ENCODE data around the gene HSD3B7.

DNA sequence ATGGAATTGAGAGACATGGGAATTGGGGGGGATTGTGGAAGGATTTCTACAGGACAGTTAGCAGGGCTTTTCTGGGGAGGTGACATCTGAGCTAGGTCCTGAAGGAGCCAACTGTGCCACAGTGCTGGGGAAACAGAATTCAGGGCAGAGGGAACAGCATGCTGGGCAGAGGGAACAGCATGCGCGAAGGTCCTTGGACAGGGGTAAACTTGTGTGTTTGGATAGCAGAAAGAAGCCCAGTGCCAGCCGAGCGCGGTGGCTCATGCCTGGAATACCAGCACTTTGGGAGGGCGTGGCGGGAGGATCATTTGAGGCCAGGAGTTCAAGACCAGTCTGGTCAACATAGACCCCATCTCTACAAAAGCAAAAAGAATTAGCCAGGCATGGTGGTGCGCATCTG lies 21.6 kb downstream of the HSD3B7 start:
- TF ChIP-seq, protein P1, sequence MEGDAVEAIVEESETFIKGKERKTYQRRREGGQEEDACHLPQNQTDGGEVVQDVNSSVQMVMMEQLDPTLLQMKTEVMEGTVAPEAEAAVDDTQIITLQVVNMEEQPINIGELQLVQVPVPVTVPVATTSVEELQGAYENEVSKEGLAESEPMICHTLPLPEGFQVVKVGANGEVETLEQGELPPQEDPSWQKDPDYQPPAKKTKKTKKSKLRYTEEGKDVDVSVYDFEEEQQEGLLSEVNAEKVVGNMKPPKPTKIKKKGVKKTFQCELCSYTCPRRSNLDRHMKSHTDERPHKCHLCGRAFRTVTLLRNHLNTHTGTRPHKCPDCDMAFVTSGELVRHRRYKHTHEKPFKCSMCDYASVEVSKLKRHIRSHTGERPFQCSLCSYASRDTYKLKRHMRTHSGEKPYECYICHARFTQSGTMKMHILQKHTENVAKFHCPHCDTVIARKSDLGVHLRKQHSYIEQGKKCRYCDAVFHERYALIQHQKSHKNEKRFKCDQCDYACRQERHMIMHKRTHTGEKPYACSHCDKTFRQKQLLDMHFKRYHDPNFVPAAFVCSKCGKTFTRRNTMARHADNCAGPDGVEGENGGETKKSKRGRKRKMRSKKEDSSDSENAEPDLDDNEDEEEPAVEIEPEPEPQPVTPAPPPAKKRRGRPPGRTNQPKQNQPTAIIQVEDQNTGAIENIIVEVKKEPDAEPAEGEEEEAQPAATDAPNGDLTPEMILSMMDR (IDR thresholded peaks at IDR 0.05), result no peak
- no peak for TF ChIP-seq POLR2A (IDR thresholded peaks at IDR 0.05)

All from suprapubic skin (tissue), 3 donors.